NCI-H1694 treated with DMSO at 0.1 percent for 48 hours (cell line): ENCODE results near the gene FRS2.

Experiments
- DNase-seq: peaks from one replicate; lab custom pipeline; 2025; lab: John Stamatoyannopoulos, UW

Gene FRS2

GRCh38 chr12:69501154-69501895, 31.1 kb downstream of the FRS2 start:
- no peak for DNase-seq

GRCh38 chr12:69502345-69503081, 32.3 kb downstream of the FRS2 start:
- no peak for DNase-seq

GRCh38 chr12:69508091-69508490, 37.9 kb downstream of the FRS2 start:
- DNase-seq: no peak

- no peak for DNase-seq
Measured at GRCh38 chr12:69508621-69509020, 38.4 kb downstream of the FRS2 start.

GRCh38 chr12:69509308-69509736, 39.1 kb downstream of the FRS2 start:
- DNase-seq: no peak

- DNase-seq: no peak
Measured at GRCh38 chr12:69509904-69510827, 40.0 kb downstream of the FRS2 start.

GRCh38 chr12:69511016-69511415, 40.8 kb downstream of the FRS2 start:
- DNase-seq: no peak

- DNase-seq: no peak
Measured at GRCh38 chr12:69511469-69512267, 41.5 kb downstream of the FRS2 start.

GRCh38 chr12:69512820-69513219, 42.6 kb downstream of the FRS2 start:
- no peak for DNase-seq

- DNase-seq: no peak
Measured at GRCh38 chr12:69513297-69513696, 43.1 kb downstream of the FRS2 start.

GRCh38 chr12:69514111-69514510, 43.9 kb downstream of the FRS2 start:
- DNase-seq: peak; percentile 22

- DNase-seq: no peak
Measured at GRCh38 chr12:69514845-69515244, 44.7 kb downstream of the FRS2 start.

- no peak for DNase-seq
Measured at GRCh38 chr12:69515394-69515930, 45.3 kb downstream of the FRS2 start.

GRCh38 chr12:69516950-69517349, 46.8 kb downstream of the FRS2 start:
- DNase-seq: no peak

- DNase-seq: no peak
Measured at GRCh38 chr12:69517406-69517805, 47.2 kb downstream of the FRS2 start.

- DNase-seq: no peak
Measured at GRCh38 chr12:69519871-69520270, 49.7 kb downstream of the FRS2 start.

GRCh38 chr12:69523433-69524330, 53.5 kb downstream of the FRS2 start:
- DNase-seq: no peak

GRCh38 chr12:69524331-69524630, 54.1 kb downstream of the FRS2 start:
- no peak for DNase-seq

- no peak for DNase-seq
Measured at GRCh38 chr12:69524755-69525469, 54.7 kb downstream of the FRS2 start.
